HepG2 (cell line): Measurements from ENCODE around the gene MAML1. TPM values are rescaled to one million over a fixed set of nuclear protein-coding genes. Genes with fewer than 3 reads are reported as not detected.

Source experiments
- CSRNP1 ChIP-seq: sonication (generic); formaldehyde crosslinking; IDR thresholded peaks from 2 replicates; pipeline ENCODE4 v1.8.1; 2023; ENCODE audit warnings: mild to moderate bottlenecking, missing genetic modification reagents
- EEA1 ChIP-seq: sonication (generic); formaldehyde crosslinking; IDR thresholded peaks from 2 replicates; pipeline ENCODE4 v1.5.1; 2020; ENCODE audit warnings: mild to moderate bottlenecking, missing genetic modification reagents, borderline replicate concordance
- HNRNPLL ChIP-seq: fragments of 200-400 bp; formaldehyde crosslinking; IDR thresholded peaks from 2 replicates; pipeline ENCODE4 v1.6.1; 2017; ENCODE audit warnings: mild to moderate bottlenecking, low read depth, low read length; ENCODE audit not compliant: poor library complexity, severe bottlenecking
- HNRNPUL1 ChIP-seq: fragments of 200-400 bp; formaldehyde crosslinking; IDR thresholded peaks from 2 replicates; pipeline ENCODE4 v1.6.1; 2017; ENCODE audit warnings: low read depth, mild to moderate bottlenecking, low read length, moderate library complexity
- MTA3 ChIP-seq: sonication (generic); formaldehyde crosslinking; IDR thresholded peaks from 2 replicates; pipeline ENCODE4 v1.4.0; 2020; ENCODE audit warnings: missing genetic modification reagents
- PAF1 ChIP-seq: IDR thresholded peaks from 2 replicates; pipeline ENCODE4 v1.6.1; 2016; ENCODE audit warnings: missing genetic modification reagents, missing compliant biosample characterization
- PPARG ChIP-seq: conservative IDR thresholded peaks from 2 replicates; pipeline ENCODE4 v1.6.1; 2016; ENCODE audit warnings: missing biosample characterization, missing genetic modification reagents
- PRDM15 ChIP-seq: sonication (generic); formaldehyde crosslinking; IDR thresholded peaks from 2 replicates; pipeline ENCODE4 v1.4.0; 2020; ENCODE audit warnings: missing genetic modification reagents
- TIGD3 ChIP-seq: sonication (generic); formaldehyde crosslinking; IDR thresholded peaks from 2 replicates; pipeline ENCODE4 v1.5.1; 2020; ENCODE audit warnings: mild to moderate bottlenecking, missing genetic modification reagents, borderline replicate concordance
- ZFP62 ChIP-seq: sonication (generic); formaldehyde crosslinking; IDR thresholded peaks from 2 replicates; pipeline ENCODE4 v1.4.0; 2020; ENCODE audit warnings: missing genetic modification reagents
- ZNF160 ChIP-seq: sonication (generic); formaldehyde crosslinking; IDR thresholded peaks from 2 replicates; pipeline ENCODE4 v1.8.0; 2022; ENCODE audit warnings: mild to moderate bottlenecking, inconsistent platforms, missing genetic modification reagents
- ZNF20 ChIP-seq: sonication (generic); formaldehyde crosslinking; IDR thresholded peaks from 2 replicates; pipeline ENCODE4 v1.4.0; 2020; ENCODE audit warnings: mild to moderate bottlenecking, moderate library complexity, missing genetic modification reagents
- ZNF501 ChIP-seq: sonication (generic); formaldehyde crosslinking; IDR thresholded peaks from 2 replicates; pipeline ENCODE4 v1.5.1; 2020; ENCODE audit warnings: mild to moderate bottlenecking, moderate library complexity, missing genetic modification reagents
- ZNF557 ChIP-seq: sonication (generic); formaldehyde crosslinking; IDR thresholded peaks from 2 replicates; pipeline ENCODE4 v1.4.0; 2020; ENCODE audit warnings: missing genetic modification reagents
- polyA plus RNA-seq, 8 experiments: library from polyadenylated mRNA; depleted of rRNA in 3 of 8; stranded (reverse) in 7 of 8; unstranded in 1 of 8; fragments of >200 nt; fragmentation: Illumina TruSeq in 4 of 8; extraction: Trizol in 4 of 8; gene quantifications; 2 replicates each; pipeline versions ENCODE4 v1.2.1 to v1.2.3, GENCODE V29; 2011 to 2016; ENCODE audit warnings: low read depth in 4 of 8, missing spikeins in 1 of 8, mixed read lengths in 1 of 8; ENCODE audit not compliant: insufficient read depth in 1 of 8
- total RNA-seq, 5 experiments: library from RNA; depleted of rRNA; stranded (reverse); fragments of >200 nt; fragmentation: Illumina TruSeq; extraction: Trizol; gene quantifications; 2 replicates each; pipeline ENCODE4 v1.2.3, GENCODE V29; 2016; ENCODE audit warnings: low read depth in 1 of 5
- TF ChIP-seq, protein P1 (sequence below): sonication (generic); formaldehyde crosslinking; IDR thresholded peaks from 2 replicates; pipeline ENCODE4 v1.8.1; 2022; ENCODE audit warnings: low read depth, mild to moderate bottlenecking, missing genetic modification reagents
- TF ChIP-seq, protein P2 (sequence below): sonication (generic); formaldehyde crosslinking; IDR thresholded peaks from 2 replicates; pipeline ENCODE4 v1.8.0; 2022; ENCODE audit warnings: mild to moderate bottlenecking, missing genetic modification reagents

Gene MAML1
- total and polyA plus RNA-seq, 2 of the 13 experiments (the other 11 are each of a cell fraction or from before 2014, with no cell fraction given): 10.0 to 10.8 TPM

DNA sequence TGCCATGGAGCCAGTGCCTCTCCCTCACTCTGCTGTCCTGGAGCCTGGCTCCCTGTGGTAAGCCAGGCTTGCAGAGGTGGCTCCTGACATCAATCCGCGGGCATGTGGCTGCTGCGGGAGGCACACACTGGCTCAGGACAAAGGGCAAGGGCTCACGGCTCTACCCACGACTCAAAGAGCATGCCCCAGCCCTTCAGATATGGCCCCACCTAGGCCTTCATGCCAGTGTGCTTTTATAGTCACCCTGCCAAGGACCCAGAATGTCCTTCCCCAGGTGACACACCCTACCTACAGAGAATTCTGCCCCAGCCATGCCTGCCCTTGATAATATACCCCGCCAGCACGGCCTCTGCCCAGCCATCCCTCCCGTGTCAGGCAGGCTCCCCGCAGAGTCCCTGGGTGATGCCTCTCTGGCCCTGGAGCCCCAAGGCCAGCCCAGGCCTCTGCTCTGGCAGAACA lies 72.5 kb downstream of the MAML1 start (continued):
- TF ChIP-seq HNRNPLL (peak; percentile 25), ZFP62 (CRISPR knock-in tag) (no peak), ZNF557 (CRISPR knock-in tag) (no peak), CSRNP1 (CRISPR knock-in tag) (no peak), HNRNPUL1 (no peak), ZNF501 (CRISPR knock-in tag) (no peak), PRDM15 (CRISPR knock-in tag) (peak; percentile 9; the same call in 1 of the 2 replicates), EEA1 (no peak), ZNF20 (no peak), ZNF160 (CRISPR knock-in tag) (no peak), PAF1 (no peak), TIGD3 (CRISPR knock-in tag) (0 out of 2 replicates have a peak, but pooled peaks have one; percentile 25), MTA3 (CRISPR knock-in tag) (no peak), PPARG (CRISPR knock-in tag) (no peak)
- TF ChIP-seq, protein P1, sequence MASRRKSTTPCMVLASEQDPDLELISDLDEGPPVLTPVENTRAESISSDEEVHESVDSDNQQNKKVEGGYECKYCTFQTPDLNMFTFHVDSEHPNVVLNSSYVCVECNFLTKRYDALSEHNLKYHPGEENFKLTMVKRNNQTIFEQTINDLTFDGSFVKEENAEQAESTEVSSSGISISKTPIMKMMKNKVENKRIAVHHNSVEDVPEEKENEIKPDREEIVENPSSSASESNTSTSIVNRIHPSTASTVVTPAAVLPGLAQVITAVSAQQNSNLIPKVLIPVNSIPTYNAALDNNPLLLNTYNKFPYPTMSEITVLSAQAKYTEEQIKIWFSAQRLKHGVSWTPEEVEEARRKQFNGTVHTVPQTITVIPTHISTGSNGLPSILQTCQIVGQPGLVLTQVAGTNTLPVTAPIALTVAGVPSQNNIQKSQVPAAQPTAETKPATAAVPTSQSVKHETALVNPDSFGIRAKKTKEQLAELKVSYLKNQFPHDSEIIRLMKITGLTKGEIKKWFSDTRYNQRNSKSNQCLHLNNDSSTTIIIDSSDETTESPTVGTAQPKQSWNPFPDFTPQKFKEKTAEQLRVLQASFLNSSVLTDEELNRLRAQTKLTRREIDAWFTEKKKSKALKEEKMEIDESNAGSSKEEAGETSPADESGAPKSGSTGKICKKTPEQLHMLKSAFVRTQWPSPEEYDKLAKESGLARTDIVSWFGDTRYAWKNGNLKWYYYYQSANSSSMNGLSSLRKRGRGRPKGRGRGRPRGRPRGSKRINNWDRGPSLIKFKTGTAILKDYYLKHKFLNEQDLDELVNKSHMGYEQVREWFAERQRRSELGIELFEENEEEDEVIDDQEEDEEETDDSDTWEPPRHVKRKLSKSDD (CRISPR knock-in tag): no peak
- TF ChIP-seq, protein P2, sequence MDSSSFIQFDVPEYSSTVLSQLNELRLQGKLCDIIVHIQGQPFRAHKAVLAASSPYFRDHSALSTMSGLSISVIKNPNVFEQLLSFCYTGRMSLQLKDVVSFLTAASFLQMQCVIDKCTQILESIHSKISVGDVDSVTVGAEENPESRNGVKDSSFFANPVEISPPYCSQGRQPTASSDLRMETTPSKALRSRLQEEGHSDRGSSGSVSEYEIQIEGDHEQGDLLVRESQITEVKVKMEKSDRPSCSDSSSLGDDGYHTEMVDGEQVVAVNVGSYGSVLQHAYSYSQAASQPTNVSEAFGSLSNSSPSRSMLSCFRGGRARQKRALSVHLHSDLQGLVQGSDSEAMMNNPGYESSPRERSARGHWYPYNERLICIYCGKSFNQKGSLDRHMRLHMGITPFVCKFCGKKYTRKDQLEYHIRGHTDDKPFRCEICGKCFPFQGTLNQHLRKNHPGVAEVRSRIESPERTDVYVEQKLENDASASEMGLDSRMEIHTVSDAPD (CRISPR knock-in tag): no peak
